Astrocyte of the hippocampus (primary cell): ENCODE measurements around the gene ARID5A.

Source experiments
- DNase-seq: peaks from one replicate; pipeline ENCODE4 v3.0.0; 2011; ENCODE audit warnings: low read depth, low spot score

The ARID5A gene

DNA sequence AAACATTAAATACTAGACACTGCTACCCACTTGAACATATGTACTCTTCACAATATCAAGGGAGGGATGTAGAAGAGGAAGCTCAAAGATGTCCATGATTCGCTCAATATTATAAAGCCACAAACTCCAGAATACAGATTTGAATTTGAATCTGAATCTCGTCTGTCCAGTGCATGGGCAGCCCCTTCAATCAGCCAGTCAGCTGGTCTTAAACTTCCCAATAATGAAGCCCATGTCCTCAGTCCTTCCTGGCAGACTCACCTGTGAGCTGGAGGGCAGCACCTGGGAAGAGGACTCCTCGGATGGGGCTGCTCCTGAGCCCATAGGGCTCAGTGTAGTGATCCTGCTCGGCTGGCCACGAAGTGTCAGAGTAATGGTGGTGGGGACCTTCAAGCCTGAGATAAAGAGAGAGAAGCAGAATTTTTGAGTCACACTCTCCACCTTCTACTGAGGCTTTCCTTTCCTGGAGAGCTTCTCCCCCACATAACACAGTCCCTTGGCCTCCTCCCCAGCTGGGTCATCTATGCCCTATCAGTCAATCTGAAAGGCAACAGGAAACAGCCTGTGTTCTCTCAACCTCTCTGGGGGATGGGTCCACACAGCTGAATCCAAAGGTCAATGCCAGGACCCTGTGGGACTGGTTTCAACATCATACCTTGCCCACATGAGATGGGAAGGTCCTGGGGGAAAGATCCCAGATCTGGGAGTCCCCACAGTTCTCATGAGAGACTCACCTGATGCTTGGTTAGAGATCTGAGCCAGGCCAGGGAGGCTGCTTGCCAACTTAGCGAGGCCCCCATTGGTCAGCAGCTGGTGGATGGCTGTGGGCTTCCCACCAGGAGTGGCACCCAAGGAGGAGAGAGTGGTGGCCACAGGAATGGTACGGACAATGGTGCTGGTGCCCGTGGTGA is 65.1 kb downstream of the ARID5A start:
- no peak for DNase-seq
